Retinal pigment epithelial cell (primary cell): ENCODE data around the gene CDAN1.

Experiments used
- DNase-seq: peaks from one replicate; pipeline ENCODE4 v3.0.0-alpha.2; 2010; ENCODE audit warnings: low read depth
- H3K4me3 ChIP-seq: 2 replicates; pipeline ENCODE4 v1.5.1; 2011; ENCODE audit warnings: mild to moderate bottlenecking, low read length, control low read depth, moderate library complexity
- TF ChIP-seq, protein P1 (sequence below): conservative IDR thresholded peaks from 2 replicates; pipeline ENCODE4 v1.5.1; 2011; ENCODE audit warnings: low read depth, low read length, control low read depth, inconsistent platforms

The CDAN1 gene

GRCh38 chr15:42737529-42738328 is 801 bp upstream of the CDAN1 start:
- peak overlapping the region; percentile 62 for H3K4me3 ChIP-seq
- TF ChIP-seq, protein P1, sequence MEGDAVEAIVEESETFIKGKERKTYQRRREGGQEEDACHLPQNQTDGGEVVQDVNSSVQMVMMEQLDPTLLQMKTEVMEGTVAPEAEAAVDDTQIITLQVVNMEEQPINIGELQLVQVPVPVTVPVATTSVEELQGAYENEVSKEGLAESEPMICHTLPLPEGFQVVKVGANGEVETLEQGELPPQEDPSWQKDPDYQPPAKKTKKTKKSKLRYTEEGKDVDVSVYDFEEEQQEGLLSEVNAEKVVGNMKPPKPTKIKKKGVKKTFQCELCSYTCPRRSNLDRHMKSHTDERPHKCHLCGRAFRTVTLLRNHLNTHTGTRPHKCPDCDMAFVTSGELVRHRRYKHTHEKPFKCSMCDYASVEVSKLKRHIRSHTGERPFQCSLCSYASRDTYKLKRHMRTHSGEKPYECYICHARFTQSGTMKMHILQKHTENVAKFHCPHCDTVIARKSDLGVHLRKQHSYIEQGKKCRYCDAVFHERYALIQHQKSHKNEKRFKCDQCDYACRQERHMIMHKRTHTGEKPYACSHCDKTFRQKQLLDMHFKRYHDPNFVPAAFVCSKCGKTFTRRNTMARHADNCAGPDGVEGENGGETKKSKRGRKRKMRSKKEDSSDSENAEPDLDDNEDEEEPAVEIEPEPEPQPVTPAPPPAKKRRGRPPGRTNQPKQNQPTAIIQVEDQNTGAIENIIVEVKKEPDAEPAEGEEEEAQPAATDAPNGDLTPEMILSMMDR, result peak; percentile 55
- DNase-seq, result no peak

DNA sequence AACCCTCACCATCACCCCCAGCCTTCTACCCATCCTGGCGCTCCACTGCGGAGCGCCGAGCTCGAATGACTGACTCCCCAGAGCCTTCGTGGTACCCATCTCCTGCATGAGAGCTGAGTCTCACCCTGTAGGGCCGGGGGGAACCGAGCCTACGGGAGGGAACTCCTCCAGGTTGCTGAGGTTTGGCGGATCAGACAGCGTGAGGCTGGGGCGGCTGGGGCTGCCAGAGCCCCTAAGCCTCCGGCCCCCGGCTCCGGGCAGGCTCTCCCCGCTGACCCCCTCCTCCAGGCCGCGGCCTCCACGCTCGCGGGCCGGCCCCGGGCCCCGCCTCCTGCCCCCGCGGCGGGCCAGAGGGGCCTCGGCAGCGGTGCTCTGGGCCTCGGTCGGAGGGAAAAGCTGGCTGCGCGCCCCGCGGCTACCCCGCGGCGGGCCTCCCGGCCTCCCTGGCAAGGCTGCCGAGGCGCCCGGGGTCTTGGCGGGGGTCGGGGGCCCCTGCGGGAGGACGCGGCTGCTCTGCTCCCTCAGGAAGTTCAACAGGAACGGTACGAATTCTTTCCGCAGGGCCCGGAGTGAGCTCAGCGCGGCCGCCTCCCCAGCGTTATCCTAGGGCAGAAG is 643 bp downstream of the CDAN1 start:
- TF ChIP-seq, protein P1, result no peak
- peak overlapping the region; percentile 80 for H3K4me3 ChIP-seq
- DNase-seq, result no peak

DNA sequence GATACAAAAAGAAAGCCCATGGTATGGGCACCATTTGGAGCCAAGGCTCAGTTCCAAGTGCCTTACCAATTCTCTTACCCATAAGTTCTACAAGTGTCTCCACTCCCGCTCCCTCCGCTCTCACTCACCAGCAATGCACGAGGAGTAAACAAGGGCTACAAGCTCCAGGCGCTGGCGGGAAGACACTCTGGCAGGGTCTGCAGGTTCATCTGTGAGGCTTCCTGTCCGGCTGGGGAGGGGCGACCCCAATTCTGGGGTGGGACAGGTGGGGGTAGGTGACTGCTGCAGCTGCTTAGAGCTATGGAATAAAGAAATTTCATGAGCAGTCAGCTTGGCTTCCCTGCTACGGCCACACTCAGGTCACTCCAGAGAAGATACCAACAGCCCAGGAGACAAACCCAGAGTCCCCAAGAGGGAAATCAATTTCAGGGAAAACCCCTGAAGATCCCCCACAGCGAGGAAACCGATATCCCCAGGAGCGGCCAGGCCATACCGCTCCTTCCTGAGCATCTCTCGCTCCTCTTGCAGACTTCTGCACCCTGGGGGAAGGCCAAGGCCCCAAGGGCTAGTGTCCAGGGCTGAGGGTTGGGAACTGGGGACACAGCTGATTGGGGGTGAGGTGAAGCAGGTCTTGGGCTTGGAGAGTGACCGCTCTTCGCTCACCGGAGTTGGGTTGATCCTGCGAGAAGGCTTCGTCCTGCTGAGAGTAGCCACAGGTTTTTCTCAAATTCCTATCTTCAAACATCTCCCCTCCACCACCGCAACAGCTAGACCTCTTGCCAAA is 1.4 kb downstream of the CDAN1 start:
- TF ChIP-seq, protein P1, result no peak

GRCh38 chr15:42734076-42734672 is 2.8 kb downstream of the CDAN1 start:
- TF ChIP-seq, protein P1, result no peak
- H3K4me3 ChIP-seq, result no peak overlapping the region
- DNase-seq, result no peak

More for the DNA sequence above, 1.4 kb downstream of the CDAN1 start:
- peak overlapping the region; percentile 80 for H3K4me3 ChIP-seq
- no peak for DNase-seq

DNA sequence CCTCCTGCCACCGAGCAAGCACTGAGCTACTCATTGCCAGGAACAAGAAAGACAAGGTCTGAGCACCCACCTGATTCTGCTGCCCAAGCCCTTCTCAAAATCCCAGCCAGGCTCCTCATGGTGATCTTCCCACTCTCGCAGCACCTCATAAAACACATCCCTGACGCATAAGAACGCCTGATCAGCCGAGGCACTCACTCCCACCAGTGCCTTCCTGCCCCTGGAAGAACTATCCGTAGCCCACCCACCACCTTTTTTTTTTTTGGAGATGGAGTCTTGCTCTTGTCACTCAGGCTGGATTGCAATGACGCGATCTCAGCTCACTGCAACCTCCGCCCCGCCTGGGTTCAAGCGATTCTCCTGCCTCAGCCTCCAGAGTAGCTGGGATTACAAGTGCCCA is 3.9 kb downstream of the CDAN1 start:
- TF ChIP-seq, protein P1, result no peak
- no peak overlapping the region for H3K4me3 ChIP-seq
- no peak for DNase-seq

- H3K4me3 ChIP-seq, result no peak overlapping the region
- no peak for DNase-seq
- TF ChIP-seq, protein P1, result no peak
These were observed 4.7 kb downstream of the CDAN1 start for GRCh38 chr15:42732095-42732827.
